Mammary epithelial cell (primary cell): ENCODE results near the gene ATP1A2.

Experiments
- CTCF ChIP-seq, 2 donors: IDR thresholded peaks in 1 of 2; conservative IDR thresholded peaks in 1 of 2; 2 replicates each; pipeline ENCODE4 v1.5.1; 2011 to 2012; ENCODE audit warnings: inconsistent platforms in 2 of 2, low read length in 2 of 2, mild to moderate bottlenecking in 2 of 2, control low read depth in 1 of 2, low read depth in 1 of 2; ENCODE audit not compliant: insufficient read depth in 1 of 2; ENCODE audit errors: extremely low read depth in 1 of 2
- EZH2 ChIP-seq: IDR thresholded peaks from 2 replicates; pipeline ENCODE4 v1.6.1; 2012; ENCODE audit warnings: low read length, inconsistent platforms, borderline replicate concordance

GRCh38 chr1:160186729-160187128 is 71.2 kb downstream of the ATP1A2 start:
- TF ChIP-seq CTCF (conservative IDR thresholded peaks at IDR 0.05 in 1 of 2, IDR thresholded peaks at IDR 0.05 in 1 of 2; ENCODE audit: extremely low read depth in 1 of 2, insufficient read depth in 1 of 2, low read depth in 1 of 2, low read length in 2 of 2) (no peak), EZH2 (no peak)
